PC-9 (cell line): ENCODE measurements around the gene STARD13.

Source experiments
- EZH2 ChIP-seq: fragments of 200-600 bp; sonication (generic); IDR thresholded peaks from 2 replicates; pipeline ENCODE4 v1.8.0; 2017; ENCODE audit warnings: antibody characterized with exemption, low read depth
- TF ChIP-seq, protein P1 (sequence below): fragments of 200-600 bp; sonication (generic); conservative IDR thresholded peaks from 2 replicates; pipeline ENCODE4 v1.6.1; 2017; ENCODE audit warnings: mixed run types, antibody characterized with exemption, mild to moderate bottlenecking, moderate library complexity

DNA sequence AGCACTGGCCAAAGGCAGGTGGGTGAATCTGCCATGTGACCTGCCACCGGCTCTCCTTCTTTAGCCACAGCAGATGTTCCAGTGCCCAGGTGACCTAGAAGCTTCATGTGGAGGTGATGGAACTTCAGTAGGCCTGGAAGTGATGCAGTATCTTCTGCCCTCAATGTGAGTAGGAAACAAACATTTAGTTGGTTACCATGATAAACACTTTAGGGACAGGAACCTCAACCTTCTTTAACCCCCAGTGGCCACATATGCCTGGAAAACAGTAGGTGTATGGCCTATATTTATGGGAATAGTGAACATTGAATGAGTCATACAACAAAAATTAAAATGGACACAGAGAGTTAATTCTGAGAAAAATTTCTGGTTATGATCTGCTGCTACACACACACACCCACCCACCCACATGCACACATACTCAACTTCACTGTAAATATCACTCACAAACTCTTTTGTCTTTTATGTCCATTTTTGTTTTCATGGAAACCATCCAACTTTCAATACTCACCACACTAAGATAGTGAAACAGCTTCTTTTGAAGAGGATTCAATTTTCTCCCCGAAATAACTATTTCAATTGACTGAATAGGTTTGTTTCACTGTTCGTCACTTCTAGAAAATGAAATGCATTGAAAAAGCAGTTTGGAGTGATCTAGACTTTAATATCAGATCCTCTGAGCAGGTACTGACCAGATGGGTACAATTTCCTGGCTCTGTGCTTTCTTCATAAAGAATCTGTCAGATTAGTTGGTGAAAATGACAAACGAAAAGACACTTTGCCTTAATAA lies 97.3 kb downstream of the STARD13 start:
- TF ChIP-seq, protein P1, sequence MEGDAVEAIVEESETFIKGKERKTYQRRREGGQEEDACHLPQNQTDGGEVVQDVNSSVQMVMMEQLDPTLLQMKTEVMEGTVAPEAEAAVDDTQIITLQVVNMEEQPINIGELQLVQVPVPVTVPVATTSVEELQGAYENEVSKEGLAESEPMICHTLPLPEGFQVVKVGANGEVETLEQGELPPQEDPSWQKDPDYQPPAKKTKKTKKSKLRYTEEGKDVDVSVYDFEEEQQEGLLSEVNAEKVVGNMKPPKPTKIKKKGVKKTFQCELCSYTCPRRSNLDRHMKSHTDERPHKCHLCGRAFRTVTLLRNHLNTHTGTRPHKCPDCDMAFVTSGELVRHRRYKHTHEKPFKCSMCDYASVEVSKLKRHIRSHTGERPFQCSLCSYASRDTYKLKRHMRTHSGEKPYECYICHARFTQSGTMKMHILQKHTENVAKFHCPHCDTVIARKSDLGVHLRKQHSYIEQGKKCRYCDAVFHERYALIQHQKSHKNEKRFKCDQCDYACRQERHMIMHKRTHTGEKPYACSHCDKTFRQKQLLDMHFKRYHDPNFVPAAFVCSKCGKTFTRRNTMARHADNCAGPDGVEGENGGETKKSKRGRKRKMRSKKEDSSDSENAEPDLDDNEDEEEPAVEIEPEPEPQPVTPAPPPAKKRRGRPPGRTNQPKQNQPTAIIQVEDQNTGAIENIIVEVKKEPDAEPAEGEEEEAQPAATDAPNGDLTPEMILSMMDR, result no peak
- no peak for TF ChIP-seq EZH2
